ENCODE data around the gene RERE. TPM values are rescaled to one million over a fixed set of nuclear protein-coding genes. Genes with fewer than 3 reads are reported as not detected.

Gene RERE
- total and polyA plus RNA-seq, 7 donors: 38.8 to 308 (median 99.7) TPM

- peaks cover 6 to 86% of the 10 kb centered on the region in 2 donors for H3K36me3 ChIP-seq (ENCODE audit: insufficient read depth in 1 of 2, low read depth in 1 of 2)
- no peak for TF ChIP-seq CTCF (IDR thresholded peaks at IDR 0.05)
- no peaks in the 10 kb centered on the region for H3K4me1 ChIP-seq
- no peaks in the 10 kb centered on the region for H3K27me3 ChIP-seq (ENCODE audit: insufficient read depth in 3 of 3, low read length in 2 of 3)
- H3K4me3 ChIP-seq: no peak overlapping the region
- peak overlapping the region; percentile 23 for H3K27ac ChIP-seq
- DNase-seq: peak in 1 of 2 donors; percentile 55
- ATAC-seq: no peak
- intact Hi-C loops (cut with DNase I): no loop called here
- no peaks in the 10 kb centered on the region for H3K9me3 ChIP-seq
- 87 to 92% (median 88%) methylated on average over 27 of the region's 27 CpGs for WGBS, 3 donors
Measured at GRCh38 chr1:8356256-8357209, 460.9 kb downstream of the RERE start.

DNA sequence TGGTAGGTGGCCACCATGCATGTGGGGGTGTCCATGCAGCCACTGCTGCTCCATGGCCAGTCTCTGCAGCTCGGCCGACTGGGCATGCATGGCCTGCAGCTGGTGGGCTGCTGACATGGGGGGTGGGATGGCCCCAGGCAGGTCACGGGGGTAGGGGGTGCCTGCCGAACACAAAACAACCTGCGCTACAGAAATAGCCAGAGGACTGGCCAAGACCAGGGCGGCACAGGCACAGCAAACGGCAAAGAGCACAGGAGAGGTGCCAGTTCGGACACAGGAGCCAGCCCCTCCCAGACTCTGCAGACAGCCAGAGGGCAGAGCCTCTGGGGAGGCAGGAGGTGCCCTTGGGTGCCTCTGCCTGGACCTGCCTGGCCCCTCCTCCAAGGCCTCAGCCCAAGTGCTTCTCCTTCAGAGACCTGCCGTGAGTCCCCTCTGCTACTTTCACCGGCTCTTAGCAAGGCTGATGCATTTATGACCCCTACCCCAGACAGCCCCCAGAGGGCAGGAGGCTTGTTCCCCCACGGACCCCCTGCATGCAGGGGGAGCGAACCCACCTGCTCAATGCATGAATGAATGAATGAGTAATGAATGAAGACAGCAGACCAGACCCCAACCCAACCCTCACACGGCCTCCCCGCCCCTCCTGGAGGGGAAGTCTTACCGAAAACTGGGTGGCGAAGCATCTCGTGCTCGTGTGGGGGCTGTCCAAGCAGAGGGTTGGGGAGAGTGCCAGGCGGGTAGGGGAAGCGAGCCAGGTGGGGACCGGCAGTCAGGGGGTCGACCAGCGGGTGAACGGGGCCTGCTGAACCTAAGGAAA lies 461.8 kb downstream of the RERE start:
- intact Hi-C loops (cut with DNase I): no loop called here
- no peak for TF ChIP-seq CTCF (IDR thresholded peaks at IDR 0.05)
- Histone ChIP-seq H3K4me3 (no peak overlapping the region), H3K4me1 (no peaks in the 10 kb centered on the region), H3K9me3 (no peaks in the 10 kb centered on the region), H3K27me3 (ENCODE audit: insufficient read depth in 3 of 3, low read length in 2 of 3) (no peaks in the 10 kb centered on the region), H3K27ac (no peak overlapping the region), H3K36me3 (ENCODE audit: insufficient read depth in 1 of 2, low read depth in 1 of 2) (peaks cover 6 to 77% of the 10 kb centered on the region in 2 donors)
- DNase-seq: no peak
- peak in 3 of 4 donors; percentile 2 to 22 (median 6) for ATAC-seq
- WGBS, 3 donors: 60 to 69% (median 61%) methylated on average over 24 of the region's 24 CpGs

DNA sequence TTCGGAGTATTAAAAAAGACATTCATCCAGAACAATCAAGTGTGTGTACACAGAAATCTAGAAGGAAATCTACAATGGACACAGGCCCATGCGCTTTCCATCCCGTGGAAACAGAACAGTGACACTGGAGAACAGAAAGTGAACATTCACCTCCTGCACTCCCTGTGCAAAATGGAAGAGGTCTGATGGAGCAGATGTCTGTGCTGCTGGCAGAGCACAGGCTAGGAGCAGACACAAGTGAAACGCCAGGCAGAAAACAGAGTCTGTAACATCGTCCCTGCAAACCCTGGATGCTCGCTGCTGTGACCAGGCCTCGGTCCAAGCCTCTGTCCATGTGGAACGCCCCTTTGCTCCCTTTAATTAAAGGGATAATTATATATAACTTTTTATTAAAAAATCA lies 463.4 kb downstream of the RERE start:
- DNase-seq (no peak), ATAC-seq (no peak)
- peak overlapping the region; percentile 60 for H3K27ac ChIP-seq
- H3K4me1 ChIP-seq: no peaks in the 10 kb centered on the region
- peaks cover 6 to 66% of the 10 kb centered on the region in 2 donors for H3K36me3 ChIP-seq (ENCODE audit: insufficient read depth in 1 of 2, low read depth in 1 of 2)
- H3K27me3 ChIP-seq (ENCODE audit: insufficient read depth in 3 of 3, low read length in 2 of 3): no peaks in the 10 kb centered on the region
- no peak for TF ChIP-seq CTCF (IDR thresholded peaks at IDR 0.05)
- H3K9me3 ChIP-seq: no peaks in the 10 kb centered on the region
- WGBS, 3 donors: 47 to 70% (median 53%) methylated on average over 8 of the region's 8 CpGs
- H3K4me3 ChIP-seq: no peak overlapping the region
- intact Hi-C loops (cut with DNase I): no loop called here

DNA sequence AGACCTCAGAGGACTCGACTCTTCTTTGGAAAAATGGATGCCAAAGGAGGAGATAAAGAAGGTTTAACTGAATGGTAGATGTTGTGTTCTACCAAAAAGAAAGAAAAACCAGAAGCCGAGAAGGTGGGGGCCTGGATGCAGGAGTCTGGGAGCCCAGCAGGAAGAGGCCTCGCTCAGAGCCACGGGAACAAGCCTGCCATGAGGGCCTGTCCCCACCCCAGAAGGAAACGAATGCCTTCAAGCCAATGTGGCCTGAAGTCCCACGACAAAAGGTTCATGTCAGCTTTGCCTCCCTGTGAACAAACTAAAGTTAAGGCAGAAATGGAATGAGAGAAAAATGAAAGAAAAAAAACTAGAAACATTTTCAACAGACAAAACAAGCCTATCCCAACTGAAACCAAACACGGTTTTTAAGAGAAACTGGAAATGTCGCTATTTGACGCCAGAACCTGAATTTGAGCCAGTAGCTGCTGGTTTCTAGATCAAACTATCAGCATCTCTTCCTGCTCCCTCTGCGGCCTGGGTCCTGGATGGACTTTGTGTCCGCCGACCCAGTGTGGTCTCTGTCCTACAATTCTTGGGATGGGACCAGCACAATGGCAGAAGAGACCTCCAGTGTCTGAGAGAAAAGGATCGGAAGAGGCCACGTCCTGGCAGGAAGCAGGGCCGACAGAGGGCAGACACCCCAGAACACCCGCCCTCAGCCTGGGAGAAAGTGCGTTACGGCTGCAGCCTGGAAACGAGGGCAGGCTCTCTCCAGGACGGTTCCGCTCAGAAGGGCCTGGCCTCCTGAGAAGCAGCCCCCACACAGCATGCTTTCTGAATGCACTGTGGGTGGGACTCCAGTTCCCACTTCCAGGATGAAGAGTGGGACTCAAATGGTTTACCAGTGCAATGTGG lies 464.3 kb downstream of the RERE start:
- H3K4me1 ChIP-seq: peaks cover 4% of the 10 kb centered on the region
- peak in 1 of 2 donors; percentile 71 for DNase-seq
- H3K27ac ChIP-seq: peak overlapping the region; percentile 60
- H3K4me3 ChIP-seq: no peak overlapping the region
- no peaks in the 10 kb centered on the region for H3K27me3 ChIP-seq (ENCODE audit: insufficient read depth in 3 of 3, low read length in 2 of 3)
- intact Hi-C loops (cut with DNase I): no loop called here
- ATAC-seq: no peak
- H3K9me3 ChIP-seq: no peaks in the 10 kb centered on the region
- no peak for TF ChIP-seq CTCF (IDR thresholded peaks at IDR 0.05)
- peaks cover 5 to 57% of the 10 kb centered on the region in 2 donors for H3K36me3 ChIP-seq (ENCODE audit: insufficient read depth in 1 of 2, low read depth in 1 of 2)
- 49 to 54% (median 50%) methylated on average over 21 of the region's 21 CpGs for WGBS, 3 donors
